HG02759 (cell line): ENCODE data around the gene ZNF367.

Experiments
- ATAC-seq: cut with Tn5 transposase; IDR thresholded peaks from one replicate; pipeline ENCODE4 v1.9.1; 2021; ENCODE audit warnings: mild to moderate bottlenecking, moderate library complexity; ENCODE audit not compliant: unreplicated experiment

ZNF367 gene

GRCh38 chr9:96408409-96409280 lies 9.5 kb downstream of the ZNF367 start:
- ATAC-seq = no peak

- no peak for ATAC-seq
These were observed 17.8 kb downstream of the ZNF367 start for GRCh38 chr9:96400132-96400910.

DNA sequence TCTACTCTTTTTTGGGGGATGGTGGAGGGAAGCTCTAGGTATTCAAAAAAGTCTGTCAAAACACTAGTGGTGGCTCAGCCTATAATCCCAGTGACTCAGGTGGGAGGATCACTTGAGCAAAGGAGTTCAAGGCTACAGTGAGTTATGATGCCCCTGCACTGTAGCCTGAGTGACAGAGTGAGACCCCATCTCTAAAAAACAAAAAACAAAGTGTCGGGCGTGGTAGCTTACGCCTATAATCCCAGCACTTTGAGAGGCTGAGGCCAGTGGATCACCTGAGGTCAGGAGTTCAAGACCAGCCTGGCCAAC lies 18.9 kb downstream of the ZNF367 start:
- peak; percentile 27 for ATAC-seq

- ATAC-seq = peak; percentile 55
These were observed 19.4 kb downstream of the ZNF367 start for GRCh38 chr9:96398582-96399324.

- no peak for ATAC-seq
These were observed 22.2 kb downstream of the ZNF367 start for GRCh38 chr9:96395964-96396363.

- ATAC-seq = no peak
These were observed 23.2 kb downstream of the ZNF367 start for GRCh38 chr9:96394832-96395496.

GRCh38 chr9:96392263-96392662 lies 25.9 kb downstream of the ZNF367 start:
- no peak for ATAC-seq

DNA sequence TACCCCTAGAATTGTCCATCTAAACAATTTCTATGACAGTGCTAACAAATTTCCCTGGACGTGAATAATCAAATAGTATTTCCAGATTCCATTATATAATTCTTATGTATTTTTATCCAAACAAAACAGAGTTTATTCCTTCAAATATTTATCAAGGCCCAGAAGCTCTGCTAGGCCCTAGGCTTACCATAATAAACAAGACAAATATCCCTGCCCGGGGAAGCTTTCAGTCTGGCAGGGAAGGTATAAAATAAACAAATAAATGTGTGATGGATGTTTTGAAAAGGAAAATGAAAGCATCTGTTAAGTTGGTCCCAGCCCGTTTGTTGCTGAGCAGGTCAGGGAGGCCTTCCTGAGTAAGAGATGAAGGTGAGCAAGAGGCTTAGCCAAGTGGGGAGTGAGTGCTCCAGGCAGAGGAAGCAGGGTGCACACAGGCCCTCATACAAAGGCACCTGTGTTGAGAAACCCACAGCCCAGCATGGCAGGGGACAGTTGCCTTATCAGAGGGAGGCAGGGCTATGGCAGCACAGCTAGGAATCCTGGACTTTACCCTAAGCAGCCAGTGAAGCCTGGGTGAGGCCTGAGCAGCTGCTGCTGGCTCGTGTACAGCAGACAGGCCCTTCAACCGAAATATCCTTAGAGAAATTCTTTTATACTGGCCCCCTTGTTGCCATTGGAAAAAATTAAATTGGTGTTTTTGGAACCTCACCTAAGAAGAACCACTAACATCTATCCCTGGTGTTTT lies 27.0 kb downstream of the ZNF367 start:
- no peak for ATAC-seq

DNA sequence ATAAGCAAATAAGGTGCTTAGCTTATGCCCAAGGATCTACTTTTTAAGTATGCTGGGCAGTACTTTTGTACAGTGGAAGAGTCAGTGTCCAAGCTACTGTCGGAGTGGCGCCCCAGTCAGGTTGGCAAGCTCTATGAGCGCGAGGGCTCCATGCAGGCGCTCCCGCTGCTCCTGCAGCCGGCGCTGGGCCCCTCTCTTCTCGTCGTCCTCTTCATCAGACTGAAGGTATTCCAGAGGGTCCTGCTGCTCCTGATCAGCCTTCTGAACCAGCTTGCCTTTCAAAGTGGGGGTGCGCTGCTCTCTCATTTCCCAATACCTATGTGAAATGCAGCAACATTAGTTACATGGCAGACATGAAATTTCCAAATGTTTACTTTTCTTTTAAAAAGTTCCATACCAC lies 30.0 kb downstream of the ZNF367 start:
- no peak for ATAC-seq

GRCh38 chr9:96386157-96386556 lies 32.0 kb downstream of the ZNF367 start:
- no peak for ATAC-seq

- ATAC-seq = peak; percentile 76
These were observed 34.8 kb downstream of the ZNF367 start, which contains the start of gene SLC35D2 for GRCh38 chr9:96383165-96383942. TSS of gene SLC35D2 (minus strand) at chr9:96383711. CDS start at chr9:96383634, 77 bp downstream.

DNA sequence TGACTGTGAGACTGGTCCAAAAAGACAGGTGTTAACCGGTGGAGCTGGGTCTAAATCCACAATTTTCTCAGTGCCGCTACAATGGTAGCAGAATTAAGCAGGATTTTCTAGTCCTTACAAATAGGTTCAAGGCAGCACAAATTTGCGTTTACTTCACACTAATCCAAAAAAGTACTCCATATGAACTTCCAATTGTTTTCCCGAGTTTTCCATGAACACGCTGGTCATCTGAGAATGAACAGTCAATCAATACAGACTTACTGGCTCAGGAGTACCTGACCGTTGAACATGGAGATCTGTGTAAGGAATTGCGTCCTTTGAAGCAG lies 35.4 kb downstream of the ZNF367 start:
- ATAC-seq = no peak

- ATAC-seq = no peak
These were observed 36.0 kb downstream of the ZNF367 start for GRCh38 chr9:96382175-96382574.

- no peak for ATAC-seq
These were observed 36.5 kb downstream of the ZNF367 start for GRCh38 chr9:96381696-96382095.

- ATAC-seq = no peak
These were observed 37.0 kb downstream of the ZNF367 start for GRCh38 chr9:96381125-96381524.

DNA sequence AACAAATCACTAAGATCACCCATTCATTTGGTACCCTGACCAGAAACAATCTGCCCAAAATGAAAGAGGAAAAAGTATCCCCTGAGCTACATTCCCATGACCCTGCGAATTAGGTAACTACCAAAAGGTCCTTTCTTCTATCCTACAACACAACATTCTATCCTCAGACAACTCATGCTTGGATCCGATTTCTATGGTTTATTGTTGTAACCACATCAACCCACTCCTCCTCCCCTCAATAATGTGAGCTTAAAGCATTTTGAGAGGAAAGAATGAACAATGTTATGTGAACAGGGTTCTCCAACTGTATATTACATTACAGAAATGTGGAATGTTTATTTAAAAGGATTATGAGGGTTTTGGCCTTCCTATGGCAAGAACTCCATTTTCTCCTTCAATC lies 38.7 kb downstream of the ZNF367 start:
- ATAC-seq = no peak

- no peak for ATAC-seq
These were observed 40.0 kb downstream of the ZNF367 start for GRCh38 chr9:96378187-96378586.

DNA sequence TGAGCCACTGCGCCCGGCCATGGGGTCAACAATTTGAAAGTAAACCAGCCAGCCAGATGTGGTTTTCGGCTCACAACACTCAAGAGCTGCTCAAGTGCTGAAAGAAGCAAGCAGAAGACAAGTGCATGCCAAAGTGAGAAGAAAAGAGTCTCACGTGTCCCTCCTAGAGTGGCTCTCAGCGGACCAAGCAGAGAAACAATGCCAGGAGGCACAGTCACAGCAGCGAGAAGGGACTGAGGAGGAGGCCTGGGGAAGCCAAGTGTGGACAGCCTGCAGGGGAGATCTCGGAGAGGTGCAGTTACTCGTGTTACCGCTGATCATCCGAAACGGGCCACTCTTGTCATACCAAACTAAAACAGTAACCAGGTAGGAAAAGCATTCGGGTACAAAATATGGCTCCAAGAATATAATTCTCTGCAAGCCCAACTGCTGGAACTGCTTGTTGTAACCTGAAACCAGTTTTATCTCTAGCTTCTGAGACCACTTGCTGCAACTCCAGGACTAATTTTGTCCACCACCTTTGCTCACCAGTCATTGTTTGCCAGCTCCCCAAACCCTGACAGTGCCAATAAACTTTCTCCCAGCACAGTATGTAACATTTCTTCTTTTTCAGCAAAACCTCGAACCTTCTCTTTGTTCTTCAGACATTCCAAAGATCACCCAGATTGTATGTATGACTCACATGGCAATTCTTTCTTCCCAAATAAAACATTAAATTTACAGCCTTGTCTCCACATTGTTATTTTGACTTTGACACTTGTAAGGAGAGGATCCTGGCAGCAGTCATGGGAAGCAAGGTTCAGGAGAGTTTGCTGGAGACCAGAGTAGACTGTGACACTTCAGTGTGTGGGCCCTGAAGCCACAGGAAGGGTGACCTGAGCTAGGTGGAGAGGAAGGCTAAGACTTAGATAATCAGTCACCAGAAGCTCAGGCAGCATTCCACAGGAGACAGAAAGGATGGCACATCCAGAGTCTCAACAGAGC lies 41.0 kb downstream of the ZNF367 start:
- no peak for ATAC-seq
